GM23248 (cell line): ENCODE data around the gene PRDX4. TPM values are rescaled to one million over a fixed set of nuclear protein-coding genes. Genes with fewer than 3 reads are reported as not detected.
"Not testable (repeated sequence)": the region's sequence is repeated elsewhere in the genome, so short reads cannot be mapped to it uniquely, and the experiment has no call there.

Experiments
- DNase-seq: peaks from one replicate; pipeline ENCODE4 v3.0.0-alpha.2; 2015
- H2AFZ ChIP-seq: fragments of 200-600 bp; sonication (generic); 2 replicates; pipeline ENCODE4 v1.6.1; 2016; ENCODE audit warnings: antibody characterized with exemption
- H3F3A ChIP-seq: fragments of 200-600 bp; sonication (generic); 2 replicates; pipeline ENCODE4 v1.6.1; 2016; ENCODE audit warnings: mild to moderate bottlenecking, antibody characterized with exemption, mixed run types; ENCODE audit not compliant: insufficient read depth
- H3K27ac ChIP-seq: fragments of 200-600 bp; sonication (generic); 2 replicates; pipeline ENCODE4 v1.5.1; 2016; ENCODE audit warnings: mild to moderate bottlenecking
- H3K27me3 ChIP-seq: fragments of 200-600 bp; sonication (generic); replicated peaks from 2 replicates; pipeline ENCODE4 v1.6.1; 2016; ENCODE audit warnings: mild to moderate bottlenecking; ENCODE audit not compliant: insufficient read depth
- H3K36me3 ChIP-seq: fragments of 200-600 bp; sonication (generic); 2 replicates; pipeline ENCODE4 v1.6.1; 2016; ENCODE audit warnings: low read depth, mild to moderate bottlenecking
- H3K4me1 ChIP-seq: fragments of 200-600 bp; sonication (generic); 2 replicates; pipeline ENCODE4 v1.6.1; 2016; ENCODE audit warnings: mild to moderate bottlenecking; ENCODE audit not compliant: insufficient read depth
- H3K4me2 ChIP-seq: fragments of 200-600 bp; sonication (generic); one replicate; pipeline ENCODE4 v1.6.1; 2016; ENCODE audit warnings: mild to moderate bottlenecking; ENCODE audit not compliant: unreplicated experiment
- H3K4me3 ChIP-seq: fragments of 200-600 bp; sonication (generic); 2 replicates; pipeline ENCODE4 v1.5.1; 2016; ENCODE audit warnings: mild to moderate bottlenecking
- H3K79me2 ChIP-seq: fragments of 200-600 bp; sonication (generic); 2 replicates; pipeline ENCODE4 v1.6.1; 2016; ENCODE audit warnings: mild to moderate bottlenecking; ENCODE audit not compliant: insufficient read depth
- H3K9ac ChIP-seq: fragments of 200-600 bp; sonication (generic); 2 replicates; pipeline ENCODE4 v1.6.1; 2016; ENCODE audit warnings: mild to moderate bottlenecking
- H3K9me2 ChIP-seq: fragments of 200-600 bp; sonication (generic); 2 replicates; pipeline ENCODE4 v1.6.1; 2016; ENCODE audit warnings: mixed run types, mild to moderate bottlenecking, moderate library complexity; ENCODE audit not compliant: insufficient read depth
- H3K9me3 ChIP-seq: fragments of 200-600 bp; sonication (generic); one replicate; pipeline ENCODE4 v1.6.1; 2017; ENCODE audit warnings: low read depth
- H4K20me1 ChIP-seq: fragments of 200-600 bp; sonication (generic); 2 replicates; pipeline ENCODE4 v1.6.0; 2016; ENCODE audit not compliant: insufficient read depth
- EZH2 ChIP-seq: fragments of 200-600 bp; sonication (generic); IDR thresholded peaks from 2 replicates; pipeline ENCODE4 v1.6.1; 2018; ENCODE audit warnings: antibody characterized with exemption, mild to moderate bottlenecking; ENCODE audit not compliant: insufficient read depth, poor library complexity, severe bottlenecking
- EZH2phosphoT487 ChIP-seq: fragments of 200-600 bp; sonication (generic); IDR thresholded peaks from 2 replicates; pipeline ENCODE4 v1.6.1; 2018; ENCODE audit warnings: antibody characterized with exemption, moderate library complexity, mild to moderate bottlenecking, low read depth; ENCODE audit not compliant: insufficient read depth
- WGBS, 2 experiments: methylation state at CpG; one replicate each; pipeline ENCODE4 v1.1.6; 2015 to 2017; ENCODE audit warnings: low lambda C conversion rate in 2 of 2, low coverage in 1 of 2; ENCODE audit errors: missing lambda C conversion rate in 2 of 2; 5-methylcytosine and 5-hydroxymethylcytosine counted together
- in situ Hi-C: fragments of 300-500 bp; cut with MboI; formaldehyde crosslinking; loops from 2 replicates; pipeline ENCODE4 v1.15.0; 2020
- polyA plus RNA-seq: library from polyadenylated mRNA; unstranded; fragments of >200 nt; fragmentation: Nextera tagmentation; extraction: Ambion mirVana; gene quantifications from 2 replicates; pipeline ENCODE4 v1.2.1, GENCODE V29; 2016
- total RNA-seq: library from RNA; depleted of rRNA; stranded (reverse); fragments of >200 nt; shearing (Covaris generic); gene quantifications from 2 replicates; pipeline ENCODE4 v1.2.3, GENCODE V29; 2014

Gene PRDX4
- total and polyA plus RNA-seq, 2 experiments from 2014 or later = 571 to 679 TPM

- Histone ChIP-seq H3K4me3 (no peak overlapping the region), H2AFZ (peak overlapping the region; percentile 86; the same call in 1 of the 2 replicates), H4K20me1 (no peaks in the 10 kb centered on the region), H3F3A (peaks cover 17% of the 10 kb centered on the region), H3K36me3 (no peaks in the 10 kb centered on the region), H3K27me3 (no peaks in the 10 kb centered on the region), H3K9me3 (no peaks in the 10 kb centered on the region), H3K9me2 (no peaks in the 10 kb centered on the region), H3K4me1 (peaks cover 13% of the 10 kb centered on the region), H3K79me2 (peaks cover 38% of the 10 kb centered on the region), H3K9ac (no peak overlapping the region), H3K4me2 (no peak overlapping the region), H3K27ac (no peak overlapping the region)
- no peak for DNase-seq
- 95 to 98% methylated on average over 6 to 16 of the region's 16 CpGs for WGBS, 2 experiments
- in situ Hi-C loops = no loop called here
- no peak for TF ChIP-seq EZH2phosphoT487
These were observed 1.0 kb upstream of the PRDX4 start for GRCh38 chrX:23666282-23666681.

DNA sequence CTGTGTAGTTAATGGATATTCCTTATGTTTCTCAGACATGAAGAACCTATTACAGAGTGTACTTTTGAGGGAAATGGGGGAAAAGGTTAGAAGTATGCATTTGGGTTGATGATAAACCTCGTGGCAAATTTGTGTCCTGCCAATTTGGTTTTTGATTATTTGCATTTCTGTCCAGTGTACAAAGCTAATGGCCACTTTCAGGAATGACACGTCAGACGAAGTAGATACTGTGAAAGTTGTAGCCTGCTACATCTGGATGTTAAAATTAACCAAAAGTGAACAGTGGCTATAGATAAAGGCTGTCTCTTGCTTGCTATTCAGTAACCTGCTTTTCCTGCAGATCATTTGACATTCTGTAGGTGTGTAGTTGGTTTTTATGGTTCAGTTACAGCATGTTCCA, 1.0 kb downstream of the PRDX4 start:
- peak; percentile 29 for DNase-seq
- H3K4me1 ChIP-seq = peaks cover 8% of the 10 kb centered on the region
- H2AFZ ChIP-seq = peak overlapping the region; percentile 73
- H3K36me3 ChIP-seq = peaks cover 9% of the 10 kb centered on the region; the same call in 1 of the 2 replicates
- H3K79me2 ChIP-seq = peaks cover 46% of the 10 kb centered on the region
- H3K27me3 ChIP-seq = no peaks in the 10 kb centered on the region
- H3K9me3 ChIP-seq = no peaks in the 10 kb centered on the region
- in situ Hi-C loops = no loop called here
- TF ChIP-seq EZH2 (no peak), EZH2phosphoT487 (no peak)
- 0 out of 2 replicates have a peak, but pooled peaks cover under 1% of the 10 kb centered on the region for H3F3A ChIP-seq
- H3K9me2 ChIP-seq = no peaks in the 10 kb centered on the region
- 0 to 3% methylated on average over 3 of the region's 3 CpGs for WGBS, 2 experiments
- H3K9ac ChIP-seq = peak overlapping the region; percentile 93
- peak overlapping the region; percentile 72 for H3K27ac ChIP-seq
- H3K4me2 ChIP-seq = peak overlapping the region; percentile 89
- H4K20me1 ChIP-seq = no peaks in the 10 kb centered on the region
- peak overlapping the region; percentile 84 for H3K4me3 ChIP-seq

GRCh38 chrX:23670528-23670927, 3.2 kb downstream of the PRDX4 start:
- Histone ChIP-seq H3K79me2 (peaks cover 46% of the 10 kb centered on the region), H3K9ac (no peak overlapping the region), H3K4me3 (no peak overlapping the region), H4K20me1 (no peaks in the 10 kb centered on the region), H3K36me3 (peaks cover 18% of the 10 kb centered on the region), H3K9me2 (no peaks in the 10 kb centered on the region), H3K27me3 (no peaks in the 10 kb centered on the region), H2AFZ (no peak overlapping the region), H3F3A (no peaks in the 10 kb centered on the region), H3K27ac (no peak overlapping the region), H3K4me2 (no peak overlapping the region), H3K9me3 (no peaks in the 10 kb centered on the region), H3K4me1 (peaks cover 8% of the 10 kb centered on the region)
- 89 to 100% methylated on average over 1 of the region's 1 CpG for WGBS, 2 experiments
- TF ChIP-seq EZH2phosphoT487 = no peak
- TF ChIP-seq EZH2 = no peak
- in situ Hi-C loops = no loop called here
- no peak for DNase-seq

DNA sequence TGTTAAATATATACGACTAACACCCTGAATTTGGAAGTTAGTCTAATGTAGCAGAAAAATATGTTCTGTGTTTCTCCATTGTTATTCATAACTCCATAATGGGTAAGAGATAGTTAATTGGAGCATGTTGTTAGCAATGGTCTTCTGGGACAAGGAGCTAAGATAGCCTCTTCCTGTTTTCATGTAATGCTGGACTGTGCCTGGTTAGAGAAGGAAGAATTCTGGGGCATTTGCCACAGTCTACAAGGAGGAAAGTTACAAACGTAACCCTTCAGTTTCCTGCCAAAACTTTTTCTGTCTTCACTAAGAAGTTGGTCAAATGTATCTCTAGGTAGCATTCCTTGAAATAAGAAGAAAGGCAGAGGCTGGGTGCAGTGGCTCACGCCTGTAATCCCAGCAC, 5.8 kb downstream of the PRDX4 start:
- H3K4me3 ChIP-seq = no peak overlapping the region
- H3K27me3 ChIP-seq = no peaks in the 10 kb centered on the region
- DNase-seq = no peak
- peaks cover 39% of the 10 kb centered on the region for H3K79me2 ChIP-seq
- no peak for TF ChIP-seq EZH2phosphoT487
- no peak for TF ChIP-seq EZH2
- H3K9ac ChIP-seq = no peak overlapping the region
- 76 to 82% methylated on average over 3 of the region's 3 CpGs for WGBS, 2 experiments
- H3K36me3 ChIP-seq = peaks cover 20% of the 10 kb centered on the region
- no peaks in the 10 kb centered on the region for H3F3A ChIP-seq
- H3K9me2 ChIP-seq = no peaks in the 10 kb centered on the region
- in situ Hi-C loops = no loop called here
- H2AFZ ChIP-seq = no peak overlapping the region
- no peaks in the 10 kb centered on the region for H3K9me3 ChIP-seq
- H4K20me1 ChIP-seq = no peaks in the 10 kb centered on the region
- H3K4me1 ChIP-seq = peaks cover 4% of the 10 kb centered on the region; the same call in 1 of the 2 replicates
- no peak overlapping the region for H3K4me2 ChIP-seq
- no peak overlapping the region for H3K27ac ChIP-seq

DNA sequence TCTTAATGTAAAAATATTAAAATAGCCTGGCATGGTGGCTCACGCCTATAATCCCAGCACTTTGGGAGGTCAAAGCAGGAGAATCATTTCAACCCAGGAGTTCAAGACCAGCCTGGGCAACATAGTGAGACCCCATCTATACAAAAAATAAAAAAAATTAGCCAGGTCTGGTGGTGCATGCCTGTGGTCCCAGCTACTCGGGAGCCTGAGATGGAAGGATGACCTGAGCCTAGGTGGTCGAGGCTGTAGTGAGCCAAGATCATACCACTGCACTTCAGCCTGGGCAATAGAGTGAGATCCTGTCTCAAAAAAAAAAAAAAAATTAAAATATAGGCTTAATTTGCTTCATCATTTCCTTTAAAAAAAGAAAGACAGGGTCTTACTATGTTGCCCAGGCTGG, 9.2 kb downstream of the PRDX4 start:
- DNase-seq, H3K27me3 ChIP-seq, H3K4me2 ChIP-seq, H4K20me1 ChIP-seq, H3K79me2 ChIP-seq, in situ Hi-C loops, H3K9ac ChIP-seq, H3K9me2 ChIP-seq, H3K4me3 ChIP-seq, H3K27ac ChIP-seq, H3F3A ChIP-seq, H2AFZ ChIP-seq, H3K4me1 ChIP-seq, H3K9me3 ChIP-seq: not testable (repeated sequence)
- H3K36me3 ChIP-seq = peaks cover 20% of the 10 kb centered on the region
- 96 to 100% methylated on average over 3 of the region's 3 CpGs for WGBS, 2 experiments
